Measurements from ENCODE around the gene TMED10.
A peak's percentile ranks its signal among the peaks of the same experiment; 100 is the strongest.

The TMED10 gene

DNA sequence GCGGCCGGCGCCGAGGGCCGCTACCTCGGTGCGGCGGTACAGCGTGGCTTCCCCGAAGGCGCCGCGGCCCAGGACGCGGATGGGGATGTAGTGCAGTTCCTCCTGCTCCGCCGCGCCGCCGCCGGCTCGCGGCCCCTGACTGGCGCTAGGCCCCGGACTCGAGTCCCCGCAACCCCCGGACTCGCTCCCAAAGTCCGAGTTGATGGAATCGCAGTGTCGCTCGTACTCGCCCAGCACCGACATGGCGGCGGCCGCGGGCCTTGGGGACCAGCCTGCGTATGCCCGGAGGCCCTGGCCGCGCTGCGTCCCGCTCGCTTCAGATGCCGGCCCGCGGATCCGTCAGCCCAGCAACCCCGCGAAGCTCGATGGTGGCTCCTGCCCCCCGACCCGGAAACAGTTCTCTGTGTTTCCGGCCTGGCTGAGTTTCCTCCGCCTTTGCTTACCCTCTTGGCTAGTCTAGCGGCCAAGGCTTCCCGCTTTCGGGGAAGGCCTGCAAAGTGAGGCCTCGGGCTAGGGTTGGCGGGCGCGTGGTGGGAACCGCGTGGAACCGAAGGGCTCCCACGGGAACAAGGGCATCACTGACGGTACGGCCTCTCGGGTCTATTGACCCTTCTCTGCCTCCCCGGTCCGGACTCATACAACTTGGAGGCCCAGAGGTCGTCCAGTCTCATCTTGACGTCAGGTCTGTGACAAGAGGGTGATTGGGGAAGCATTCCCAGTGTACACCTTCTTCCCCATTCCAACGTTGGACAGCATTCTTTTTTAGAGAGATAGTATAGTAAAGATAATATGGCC, 49.5 kb downstream of the TMED10 start, which contains the start of gene NEK9:
Gene NEK9 (minus strand): TSS at position 370 of the 795 bp plus-strand sequence. CDS start 127 bp downstream, at position 243.
- peak; percentile 85 for DNase-seq

DNA sequence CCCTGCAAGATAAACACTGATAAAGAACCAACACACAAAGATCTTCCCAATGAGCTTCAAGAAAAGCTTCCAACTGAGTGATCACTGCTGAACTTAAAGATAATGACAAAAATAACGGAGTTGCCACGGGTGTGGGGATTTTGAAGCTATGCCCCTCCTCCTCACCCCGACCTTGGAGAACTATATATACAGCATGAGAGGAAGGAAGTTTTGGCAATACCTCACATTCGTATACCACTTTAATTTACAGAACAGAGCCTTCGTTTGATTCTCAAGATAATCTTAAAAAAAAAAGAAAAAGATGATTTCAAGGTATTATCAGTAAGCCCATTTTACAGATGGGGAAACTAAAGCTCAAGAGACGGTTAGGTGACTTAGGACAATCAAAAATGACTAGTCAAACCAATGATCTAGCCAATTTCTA, 50.3 kb downstream of the TMED10 start:
- no peak for DNase-seq

GRCh38 chr14:75125617-75126016, 50.8 kb downstream of the TMED10 start:
- peak; percentile 48 for DNase-seq

GRCh38 chr14:75123991-75124390, 52.4 kb downstream of the TMED10 start:
- DNase-seq = peak; percentile 24

- no peak for DNase-seq
These were observed 54.9 kb downstream of the TMED10 start for GRCh38 chr14:75121552-75121951.

GRCh38 chr14:75120541-75121291, 55.7 kb downstream of the TMED10 start:
- DNase-seq = no peak

DNA sequence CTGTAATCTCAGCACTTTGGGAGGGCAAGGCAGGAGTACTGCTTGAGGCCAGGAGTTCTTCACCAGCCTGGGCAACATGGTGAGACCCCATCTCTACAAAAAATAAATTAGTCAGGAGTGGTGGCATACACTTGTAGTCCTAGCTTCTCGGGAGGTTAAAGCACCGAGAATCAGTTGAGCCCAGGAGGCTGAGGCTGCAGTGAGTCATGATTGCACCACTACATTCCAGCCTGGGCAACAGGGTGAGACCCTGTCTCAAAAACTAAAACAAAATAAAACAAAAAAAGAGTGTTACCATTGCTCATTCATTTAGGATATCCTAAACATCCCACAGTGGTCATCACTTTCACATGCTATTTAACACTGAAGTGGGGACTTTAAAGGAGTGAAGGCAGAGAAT, 57.4 kb downstream of the TMED10 start:
- no peak for DNase-seq

GRCh38 chr14:75113932-75114539, 62.4 kb downstream of the TMED10 start:
- no peak for DNase-seq

DNA sequence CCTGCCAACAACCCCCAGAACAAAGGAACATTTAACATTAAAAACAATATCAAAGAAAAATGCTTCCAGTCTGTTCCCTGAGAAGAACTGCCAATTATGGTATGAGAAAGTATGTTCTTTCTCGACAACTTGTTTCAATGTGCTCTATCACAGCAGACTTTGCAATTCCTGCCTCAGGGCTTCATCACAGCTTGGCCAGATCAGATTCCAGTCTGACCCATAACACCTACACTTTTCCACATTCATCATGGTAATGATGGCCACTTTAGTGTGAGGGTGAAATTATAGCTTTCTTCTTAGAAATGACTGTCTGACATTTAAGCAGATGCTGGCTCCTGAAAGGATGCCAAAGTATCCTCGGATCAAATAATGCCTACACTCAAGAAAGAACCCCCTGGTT, 66.5 kb downstream of the TMED10 start:
- no peak for DNase-seq

GRCh38 chr14:75107186-75107585, 69.2 kb downstream of the TMED10 start:
- DNase-seq = no peak

GRCh38 chr14:75101491-75101890, 74.9 kb downstream of the TMED10 start:
- DNase-seq = no peak

DNA sequence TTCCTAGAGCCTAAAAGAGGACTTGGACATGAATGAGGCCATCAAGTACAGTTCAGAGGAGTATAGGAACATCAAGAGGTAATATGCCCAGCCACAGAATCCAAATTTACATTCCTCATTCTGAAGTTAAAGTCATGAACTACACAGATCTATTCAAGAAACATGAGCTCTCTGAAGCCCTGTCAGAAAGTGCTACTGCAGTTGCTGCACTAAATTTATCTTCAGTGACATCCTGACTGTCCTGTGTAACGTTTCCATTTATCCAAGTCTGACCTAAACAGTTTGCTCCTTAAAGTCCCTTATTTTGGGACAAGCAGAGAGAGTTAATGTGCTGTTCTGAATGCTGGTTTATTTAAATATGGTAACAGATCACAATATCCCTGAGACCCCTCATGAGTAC, 77.7 kb downstream of the TMED10 start:
- no peak for DNase-seq

GRCh38 chr14:75098212-75098611, 78.2 kb downstream of the TMED10 start:
- DNase-seq = no peak

DNA sequence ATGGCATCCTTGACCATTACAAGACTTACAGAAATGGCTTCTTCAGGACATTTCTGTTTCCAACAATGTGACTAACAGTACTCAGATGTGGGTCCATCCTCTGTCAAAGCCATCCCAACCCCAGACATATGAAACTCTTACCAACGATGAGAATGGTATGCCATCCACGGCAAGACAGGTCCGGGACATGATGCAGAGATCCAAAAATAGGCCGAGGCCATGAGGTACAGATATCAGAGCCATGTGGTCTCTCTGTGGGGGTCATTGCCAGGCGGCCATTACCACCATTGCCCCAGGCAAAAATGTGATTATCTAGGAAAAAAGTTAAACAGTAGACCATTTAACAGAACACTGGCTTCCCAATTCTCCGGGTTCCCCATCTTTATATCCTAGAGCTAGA, 79.5 kb downstream of the TMED10 start:
- no peak for DNase-seq

GRCh38 chr14:75095690-75096089, 80.7 kb downstream of the TMED10 start:
- DNase-seq = no peak

GRCh38 chr14:75094896-75095295, 81.5 kb downstream of the TMED10 start:
- DNase-seq = peak; percentile 56

GRCh38 chr14:75092698-75093097, 83.7 kb downstream of the TMED10 start:
- DNase-seq = no peak

DNA sequence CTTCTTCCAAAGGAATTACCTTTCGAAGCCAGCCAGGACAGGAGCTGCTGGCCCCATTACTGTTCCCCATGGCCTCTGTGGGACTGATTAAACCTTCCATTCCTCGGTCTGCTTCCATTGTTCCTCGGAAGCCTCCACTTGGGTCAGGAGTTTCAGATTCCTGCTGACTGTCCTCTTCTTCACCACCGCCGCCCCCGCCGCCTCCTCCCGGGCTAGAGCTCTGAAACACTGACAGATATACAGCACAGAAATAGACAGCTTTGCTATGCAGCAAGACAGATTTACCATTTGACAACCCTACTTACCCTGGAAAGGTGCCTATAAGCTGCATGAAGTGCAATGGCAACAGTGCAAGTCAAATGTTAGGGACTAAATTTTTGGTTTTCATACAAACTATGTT, 85.2 kb downstream of the TMED10 start:
- no peak for DNase-seq

GRCh38 chr14:75090353-75090752, 86.1 kb downstream of the TMED10 start:
- DNase-seq = peak; percentile 10

GRCh38 chr14:75088566-75089373, 87.6 kb downstream of the TMED10 start:
- DNase-seq = peak; percentile 55

- DNase-seq = no peak
These were observed 88.3 kb downstream of the TMED10 start for GRCh38 chr14:75088153-75088552.

DNA sequence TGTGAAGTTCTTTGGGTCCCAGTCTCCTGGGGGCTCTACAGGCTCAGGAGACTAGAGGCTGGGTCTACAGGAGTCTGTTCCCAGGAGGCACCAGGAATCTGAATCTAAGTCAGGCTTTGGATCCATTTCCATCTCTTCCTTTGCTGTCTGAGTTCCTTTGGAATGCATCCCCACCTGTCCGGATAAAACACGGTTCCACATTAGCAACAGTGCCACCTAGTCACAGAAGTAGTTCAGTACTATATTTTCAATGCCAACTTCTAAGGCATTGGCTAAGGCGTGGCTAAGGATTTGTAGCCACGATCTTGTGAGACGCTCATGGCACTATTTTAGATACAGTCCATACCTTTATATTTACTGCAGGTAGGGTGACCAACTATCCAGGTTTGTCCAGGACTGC, 91.9 kb downstream of the TMED10 start:
- DNase-seq = no peak

- no peak for DNase-seq
These were observed 93.1 kb downstream of the TMED10 start for GRCh38 chr14:75083271-75083670.

Data from fibroblast of skin of abdomen (primary cell).